K562 (cell line): ENCODE results near the gene BANK1. TPM values are rescaled to one million over a fixed set of nuclear protein-coding genes. Genes with fewer than 3 reads are reported as not detected.

Source experiments
- ATAC-seq: fragments of 200-7000 bp; cut with Tn5 transposase; 3 replicates; pipeline ENCODE4 v1.9.1; 2020; ENCODE audit warnings: moderate library complexity
- BruUV-seq: library from RNA; stranded (reverse); fragments of 400-500 nt; replicated peaks from 2 replicates; lab custom pipeline; 2021; lab: Mats Ljungman, UMichigan
- CTCF ChIA-PET: fragments of 300-600 bp; formaldehyde crosslinking; extraction: SDS; loops from one replicate; lab custom pipeline; 2021; ENCODE audit warnings: low intra/inter-chr PET ratio; lab: Yijun Ruan, JAX
- POLR2A ChIA-PET: fragments of 300-600, 350-650 bp; sonication (Branson Sonifier 250); formaldehyde crosslinking; extraction: SDS; loops from one replicate; lab custom pipeline; 2021; ENCODE audit warnings: antibody characterized with exemption, inconsistent platforms; lab: Yijun Ruan, JAX
- DNase-seq, 4 experiments: peaks; one replicate each; pipeline versions ENCODE4 v3.0.0 to v3.0.0-alpha.2; 2011 to 2018; ENCODE audit warnings: low spot score in 3 of 4, mixed read lengths in 3 of 4; ENCODE audit errors: extremely low read depth in 1 of 4
- FAIRE-seq: peaks from 2 replicates; lab custom pipeline; 2011; peaks lifted over from hg19 to GRCh38; lab: Jason Lieb, UNC
- H2AFZ ChIP-seq: 2 replicates; pipeline ENCODE4 v1.6.0; 2011; ENCODE audit warnings: low read depth, low read length, control low read depth, inconsistent platforms
- H3K27ac ChIP-seq: fragments of 200-600 bp; 3 replicates; pipeline ENCODE4 v1.8.0; 2011; ENCODE audit warnings: low read depth, mild to moderate bottlenecking, control low read depth, inconsistent platforms, low read length, moderate library complexity, mixed read lengths; ENCODE audit errors: extremely low read depth
- H3K27me3 ChIP-seq, 2 experiments: fragments of 300-600 bp in 1 of 2; 2 replicates in 1 of 2; 3 replicates in 1 of 2; pipeline versions ENCODE4 v1.6.0 to v1.8.0; 2011; ENCODE audit warnings: inconsistent platforms in 2 of 2, low read length in 2 of 2, mild to moderate bottlenecking in 1 of 2, mixed read lengths in 1 of 2, moderate library complexity in 1 of 2; ENCODE audit not compliant: control insufficient read depth in 2 of 2, insufficient read depth in 2 of 2
- H3K36me3 ChIP-seq: fragments of 300-600 bp; 3 replicates; pipeline ENCODE4 v1.8.0; 2011; ENCODE audit warnings: mild to moderate bottlenecking, low read length, inconsistent platforms; ENCODE audit not compliant: control insufficient read depth, insufficient read depth
- H3K4me1 ChIP-seq, 2 experiments: fragments of 200-600 bp in 1 of 2; replicated peaks in 1 of 2; 2 replicates in 1 of 2; 3 replicates in 1 of 2; pipeline versions ENCODE4 v1.5.1 to v1.8.0; 2011; ENCODE audit warnings: inconsistent platforms in 2 of 2, low read length in 2 of 2, mild to moderate bottlenecking in 1 of 2, mixed read lengths in 1 of 2, moderate library complexity in 1 of 2; ENCODE audit not compliant: control insufficient read depth in 2 of 2, insufficient read depth in 2 of 2
- H3K4me2 ChIP-seq: 2 replicates; pipeline ENCODE4 v1.6.1; 2011; ENCODE audit warnings: low read length, control low read depth, inconsistent platforms, mixed read lengths; ENCODE audit not compliant: insufficient read depth
- H3K4me3 ChIP-seq: fragments of 200-600 bp; sonication (generic), shearing (Covaris generic); 2 replicates; pipeline ENCODE4 v1.5.1; 2016; ENCODE audit warnings: control low read depth, inconsistent platforms
- H3K79me2 ChIP-seq: fragments of 200-600 bp; 3 replicates; pipeline ENCODE4 v1.8.0; 2011; ENCODE audit warnings: low read length, inconsistent platforms; ENCODE audit not compliant: control insufficient read depth, insufficient read depth
- H3K9ac ChIP-seq, 2 experiments: 2 replicates each; pipeline versions ENCODE4 v1.6.0 to v1.6.1; 2011; ENCODE audit warnings: low read depth in 2 of 2, low read length in 2 of 2, control low read depth in 1 of 2, inconsistent platforms in 1 of 2, mild to moderate bottlenecking in 1 of 2, mixed read lengths in 1 of 2; ENCODE audit not compliant: insufficient read depth in 1 of 2
- H3K9me1 ChIP-seq: one replicate; pipeline ENCODE4 v1.6.0; 2011; ENCODE audit warnings: inconsistent platforms, mild to moderate bottlenecking, low read length, moderate library complexity; ENCODE audit not compliant: control insufficient read depth, insufficient read depth
- H3K9me3 ChIP-seq: replicated peaks from 2 replicates; pipeline ENCODE4 v1.5.1; 2011; ENCODE audit warnings: low read depth, low read length, inconsistent platforms; ENCODE audit not compliant: control insufficient read depth, insufficient read depth
- H4K20me1 ChIP-seq: replicated peaks from 2 replicates; pipeline ENCODE4 v1.6.1; 2011; ENCODE audit warnings: low read length, inconsistent platforms, mixed read lengths; ENCODE audit not compliant: control insufficient read depth, insufficient read depth
- ADNP ChIP-seq: fragments of 200-800 bp; sonication (Bioruptor generic); IDR thresholded peaks from 2 replicates; pipeline ENCODE4 v1.6.1; 2016; ENCODE audit warnings: missing genetic modification characterization, missing compliant biosample characterization
- BCOR ChIP-seq: fragments of 450-650 bp; IDR thresholded peaks from 2 replicates; pipeline ENCODE4 v1.6.1; 2016
- GABPA ChIP-seq: fragments of 200-800 bp; sonication (Bioruptor generic); conservative IDR thresholded peaks from 2 replicates; pipeline ENCODE4 v1.6.1; 2016; ENCODE audit warnings: low read depth, missing genetic modification characterization, missing compliant biosample characterization
- TBP ChIP-seq: optimal IDR thresholded peaks from 2 replicates; pipeline ENCODE3; 2011; ENCODE audit warnings: low read depth, low read length, improper control_type of control experiment
- ZNF134 ChIP-seq: fragments of 250-450 bp; sonication (Bioruptor Pico); conservative IDR thresholded peaks from 2 replicates; pipeline ENCODE4 v1.4.0; 2020
- ZNF232 ChIP-seq: sonication (generic); formaldehyde crosslinking; IDR thresholded peaks from 2 replicates; pipeline ENCODE4 v1.8.0; 2022; ENCODE audit warnings: mild to moderate bottlenecking, missing genetic modification reagents
- ZNF316 ChIP-seq: fragments of 450-650 bp; IDR thresholded peaks from 2 replicates; pipeline ENCODE4 v1.6.1; 2016
- WGBS: fragments of 100-300 bp; shearing (Covaris generic); methylation state at CpG from one replicate; pipeline ENCODE4 v1.1.6; 2016; ENCODE audit warnings: low coverage, mixed read lengths; ENCODE audit not compliant: insufficient coverage; ENCODE audit errors: missing lambda C conversion rate; 5-methylcytosine and 5-hydroxymethylcytosine counted together
- in situ Hi-C: fragments of 300-500 bp; cut with MboI; formaldehyde crosslinking; loops from 4 replicates; pipeline ENCODE4 v1.15.0; 2018; ENCODE audit warnings: inconsistent platforms, mixed read lengths
- intact Hi-C: fragments of 100-400 bp; cut with micrococcal nuclease; formaldehyde crosslinking; loops from 2 replicates; pipeline ENCODE4 v1.14.2; 2022
- polyA plus RNA-seq, 8 experiments: library from polyadenylated mRNA; depleted of rRNA in 4 of 8; stranded (reverse) in 5 of 8; unstranded in 3 of 8; fragments of >200 nt; fragmentation: Nextera tagmentation in 2 of 8; fragmentation: Illumina TruSeq in 1 of 8; extraction: Ambion mirVana in 2 of 8; extraction: Trizol in 1 of 8; gene quantifications; 2 replicates each; pipeline versions ENCODE4 v1.2.1 to v1.2.3, GENCODE V29; 2011 to 2014; ENCODE audit warnings: inconsistent platforms in 1 of 8, missing spikeins in 1 of 8
- total RNA-seq, 7 experiments: library from RNA; depleted of rRNA in 6 of 7; stranded (reverse); fragments of >200 nt in 6 of 7; fragmentation: Illumina TruSeq in 2 of 7; extraction: Trizol in 2 of 7; gene quantifications; 2 replicates each; pipeline versions ENCODE4 v1.2.1 to v1.2.3, GENCODE V29; 2011 to 2021; ENCODE audit warnings: low replicate concordance in 1 of 7
- TF ChIP-seq, protein P1 (sequence below): fragments of 200-600 bp; sonication (generic); IDR thresholded peaks from one replicate; pipeline ENCODE4 v1.6.1; 2012; ENCODE audit warnings: mild to moderate bottlenecking, low read depth, low read length, inconsistent platforms

Gene BANK1
- total and polyA plus RNA-seq, 9 of the 15 experiments (the other 6 are each of a cell fraction or from before 2014, with no cell fraction given): not detected

- Histone ChIP-seq H3K9me3 (no peaks in the 10 kb centered on the region), H4K20me1 (no peaks in the 10 kb centered on the region), H3K36me3 (no peaks in the 10 kb centered on the region), H3K27ac (no peak overlapping the region), H3K9ac (no peak overlapping the region), H3K4me1 (no peaks in the 10 kb centered on the region), H3K4me2 (no peak overlapping the region), H3K27me3 (no peaks in the 10 kb centered on the region), H2AFZ (no peak overlapping the region), H3K79me2 (no peaks in the 10 kb centered on the region), H3K9me1 (no peaks in the 10 kb centered on the region), H3K4me3 (no peak overlapping the region)
- ChIA-PET CTCF (no interaction called here), POLR2A (no interaction called here)
- ATAC-seq (no peak), FAIRE-seq (no peak), DNase-seq (no peak)
- BruUV-seq: no TSS peak
- in situ Hi-C loops: no loop called here
- intact Hi-C loops: no loop called here
- 0% methylated on average over 4 of the region's 4 CpGs for WGBS
- TF ChIP-seq, protein P1, sequence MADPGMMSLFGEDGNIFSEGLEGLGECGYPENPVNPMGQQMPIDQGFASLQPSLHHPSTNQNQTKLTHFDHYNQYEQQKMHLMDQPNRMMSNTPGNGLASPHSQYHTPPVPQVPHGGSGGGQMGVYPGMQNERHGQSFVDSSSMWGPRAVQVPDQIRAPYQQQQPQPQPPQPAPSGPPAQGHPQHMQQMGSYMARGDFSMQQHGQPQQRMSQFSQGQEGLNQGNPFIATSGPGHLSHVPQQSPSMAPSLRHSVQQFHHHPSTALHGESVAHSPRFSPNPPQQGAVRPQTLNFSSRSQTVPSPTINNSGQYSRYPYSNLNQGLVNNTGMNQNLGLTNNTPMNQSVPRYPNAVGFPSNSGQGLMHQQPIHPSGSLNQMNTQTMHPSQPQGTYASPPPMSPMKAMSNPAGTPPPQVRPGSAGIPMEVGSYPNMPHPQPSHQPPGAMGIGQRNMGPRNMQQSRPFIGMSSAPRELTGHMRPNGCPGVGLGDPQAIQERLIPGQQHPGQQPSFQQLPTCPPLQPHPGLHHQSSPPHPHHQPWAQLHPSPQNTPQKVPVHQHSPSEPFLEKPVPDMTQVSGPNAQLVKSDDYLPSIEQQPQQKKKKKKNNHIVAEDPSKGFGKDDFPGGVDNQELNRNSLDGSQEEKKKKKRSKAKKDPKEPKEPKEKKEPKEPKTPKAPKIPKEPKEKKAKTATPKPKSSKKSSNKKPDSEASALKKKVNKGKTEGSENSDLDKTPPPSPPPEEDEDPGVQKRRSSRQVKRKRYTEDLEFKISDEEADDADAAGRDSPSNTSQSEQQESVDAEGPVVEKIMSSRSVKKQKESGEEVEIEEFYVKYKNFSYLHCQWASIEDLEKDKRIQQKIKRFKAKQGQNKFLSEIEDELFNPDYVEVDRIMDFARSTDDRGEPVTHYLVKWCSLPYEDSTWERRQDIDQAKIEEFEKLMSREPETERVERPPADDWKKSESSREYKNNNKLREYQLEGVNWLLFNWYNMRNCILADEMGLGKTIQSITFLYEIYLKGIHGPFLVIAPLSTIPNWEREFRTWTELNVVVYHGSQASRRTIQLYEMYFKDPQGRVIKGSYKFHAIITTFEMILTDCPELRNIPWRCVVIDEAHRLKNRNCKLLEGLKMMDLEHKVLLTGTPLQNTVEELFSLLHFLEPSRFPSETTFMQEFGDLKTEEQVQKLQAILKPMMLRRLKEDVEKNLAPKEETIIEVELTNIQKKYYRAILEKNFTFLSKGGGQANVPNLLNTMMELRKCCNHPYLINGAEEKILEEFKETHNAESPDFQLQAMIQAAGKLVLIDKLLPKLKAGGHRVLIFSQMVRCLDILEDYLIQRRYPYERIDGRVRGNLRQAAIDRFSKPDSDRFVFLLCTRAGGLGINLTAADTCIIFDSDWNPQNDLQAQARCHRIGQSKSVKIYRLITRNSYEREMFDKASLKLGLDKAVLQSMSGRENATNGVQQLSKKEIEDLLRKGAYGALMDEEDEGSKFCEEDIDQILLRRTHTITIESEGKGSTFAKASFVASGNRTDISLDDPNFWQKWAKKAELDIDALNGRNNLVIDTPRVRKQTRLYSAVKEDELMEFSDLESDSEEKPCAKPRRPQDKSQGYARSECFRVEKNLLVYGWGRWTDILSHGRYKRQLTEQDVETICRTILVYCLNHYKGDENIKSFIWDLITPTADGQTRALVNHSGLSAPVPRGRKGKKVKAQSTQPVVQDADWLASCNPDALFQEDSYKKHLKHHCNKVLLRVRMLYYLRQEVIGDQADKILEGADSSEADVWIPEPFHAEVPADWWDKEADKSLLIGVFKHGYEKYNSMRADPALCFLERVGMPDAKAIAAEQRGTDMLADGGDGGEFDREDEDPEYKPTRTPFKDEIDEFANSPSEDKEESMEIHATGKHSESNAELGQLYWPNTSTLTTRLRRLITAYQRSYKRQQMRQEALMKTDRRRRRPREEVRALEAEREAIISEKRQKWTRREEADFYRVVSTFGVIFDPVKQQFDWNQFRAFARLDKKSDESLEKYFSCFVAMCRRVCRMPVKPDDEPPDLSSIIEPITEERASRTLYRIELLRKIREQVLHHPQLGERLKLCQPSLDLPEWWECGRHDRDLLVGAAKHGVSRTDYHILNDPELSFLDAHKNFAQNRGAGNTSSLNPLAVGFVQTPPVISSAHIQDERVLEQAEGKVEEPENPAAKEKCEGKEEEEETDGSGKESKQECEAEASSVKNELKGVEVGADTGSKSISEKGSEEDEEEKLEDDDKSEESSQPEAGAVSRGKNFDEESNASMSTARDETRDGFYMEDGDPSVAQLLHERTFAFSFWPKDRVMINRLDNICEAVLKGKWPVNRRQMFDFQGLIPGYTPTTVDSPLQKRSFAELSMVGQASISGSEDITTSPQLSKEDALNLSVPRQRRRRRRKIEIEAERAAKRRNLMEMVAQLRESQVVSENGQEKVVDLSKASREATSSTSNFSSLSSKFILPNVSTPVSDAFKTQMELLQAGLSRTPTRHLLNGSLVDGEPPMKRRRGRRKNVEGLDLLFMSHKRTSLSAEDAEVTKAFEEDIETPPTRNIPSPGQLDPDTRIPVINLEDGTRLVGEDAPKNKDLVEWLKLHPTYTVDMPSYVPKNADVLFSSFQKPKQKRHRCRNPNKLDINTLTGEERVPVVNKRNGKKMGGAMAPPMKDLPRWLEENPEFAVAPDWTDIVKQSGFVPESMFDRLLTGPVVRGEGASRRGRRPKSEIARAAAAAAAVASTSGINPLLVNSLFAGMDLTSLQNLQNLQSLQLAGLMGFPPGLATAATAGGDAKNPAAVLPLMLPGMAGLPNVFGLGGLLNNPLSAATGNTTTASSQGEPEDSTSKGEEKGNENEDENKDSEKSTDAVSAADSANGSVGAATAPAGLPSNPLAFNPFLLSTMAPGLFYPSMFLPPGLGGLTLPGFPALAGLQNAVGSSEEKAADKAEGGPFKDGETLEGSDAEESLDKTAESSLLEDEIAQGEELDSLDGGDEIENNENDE: no peak
- no peak for TF ChIP-seq ZNF232
- TF ChIP-seq TBP: no peak
- TF ChIP-seq GABPA (tag): no peak
- TF ChIP-seq ADNP (tag): no peak
- TF ChIP-seq BCOR: no peak
- TF ChIP-seq ZNF316: no peak
- no peak for TF ChIP-seq ZNF134 (CRISPR knock-in tag)
Measured at GRCh38 chr4:101954975-101955678, 164.6 kb downstream of the BANK1 start.
